NCI-H2196 (cell line): Measurements from ENCODE around the gene FOXD1.
A peak's percentile ranks its signal among the peaks of the same experiment; 100 is the strongest.
"Not testable (repeated sequence)": the region's sequence is repeated elsewhere in the genome, so short reads cannot be mapped to it uniquely, and the experiment has no call there.

Experiments
- DNase-seq: peaks from one replicate; lab custom pipeline; 2025; ENCODE audit not compliant: unreplicated experiment; lab: John Stamatoyannopoulos, UW

Gene FOXD1

DNA sequence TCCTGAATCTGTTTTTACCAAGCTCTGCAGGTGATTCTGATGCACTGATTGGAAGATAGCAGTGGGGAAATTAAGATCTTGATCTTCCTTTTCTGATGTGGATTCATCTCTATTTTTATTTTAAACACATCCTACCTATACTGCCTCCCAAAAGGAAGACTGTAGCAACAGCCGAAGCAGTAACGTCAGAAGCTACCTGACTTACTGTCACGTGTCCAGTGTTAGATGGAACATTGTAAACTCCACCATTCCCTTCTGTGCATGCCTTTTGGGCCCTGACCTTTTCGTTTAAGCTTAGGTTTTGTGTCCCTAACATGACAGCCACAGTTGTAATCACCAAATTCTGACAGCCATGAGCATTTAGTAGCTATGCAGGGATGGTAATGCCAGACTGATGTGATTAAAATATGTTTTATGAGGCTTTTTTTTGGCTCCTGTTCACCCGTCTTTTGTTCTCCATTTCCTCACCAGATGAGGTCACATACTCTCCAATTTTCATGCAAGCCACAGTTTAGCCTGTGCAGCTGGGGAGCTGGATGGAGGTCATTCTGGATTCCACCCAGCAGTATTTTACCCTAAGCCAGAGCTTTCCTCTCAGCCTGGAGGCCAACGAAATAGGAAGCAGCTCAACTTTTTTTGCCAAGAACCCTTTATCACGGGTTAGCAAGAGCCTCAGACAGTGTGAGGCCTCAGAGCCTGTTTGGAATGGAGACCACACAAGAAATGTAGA, 15.6 kb upstream of the FOXD1 start:
- DNase-seq, result peak; percentile 19

DNA sequence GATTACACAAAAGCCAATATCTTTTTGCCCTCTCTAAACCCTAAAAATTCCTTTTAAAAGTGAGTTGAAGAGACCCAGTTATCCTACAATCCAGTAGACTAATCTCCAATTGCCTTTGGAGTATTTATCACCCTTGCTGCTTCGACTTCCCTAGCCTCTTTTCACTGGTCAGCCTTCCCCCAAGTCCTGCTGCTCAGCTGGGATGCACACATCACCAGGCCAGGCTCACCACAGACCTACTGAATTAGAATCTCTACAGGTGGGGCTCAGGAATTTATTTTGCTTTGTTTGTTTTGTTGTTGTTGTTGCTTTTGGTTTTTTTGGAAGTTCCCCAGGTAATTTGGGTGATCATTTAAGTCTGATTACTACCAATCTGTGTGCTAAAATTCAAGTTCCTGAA, 11.6 kb upstream of the FOXD1 start:
- no peak for DNase-seq

DNA sequence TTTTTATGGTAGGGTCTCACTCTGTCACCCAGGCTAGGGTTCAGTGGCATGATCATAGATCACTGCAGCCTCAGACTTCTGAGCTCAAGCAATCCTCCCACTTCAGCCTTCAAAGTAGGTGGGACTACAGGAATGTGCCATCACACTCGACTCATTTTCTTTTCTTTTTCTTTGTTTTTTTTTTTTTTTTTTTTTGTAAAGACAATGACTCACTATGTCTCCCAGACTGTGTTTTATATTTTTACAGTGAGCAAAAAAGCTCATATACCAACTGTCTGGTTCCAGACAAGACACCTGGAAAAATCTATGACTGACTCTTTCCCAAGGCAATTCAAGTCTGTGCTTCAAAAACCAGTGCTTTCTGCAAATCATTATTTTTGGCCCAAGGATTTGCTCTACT, 10.8 kb upstream of the FOXD1 start:
- no peak for DNase-seq

DNA sequence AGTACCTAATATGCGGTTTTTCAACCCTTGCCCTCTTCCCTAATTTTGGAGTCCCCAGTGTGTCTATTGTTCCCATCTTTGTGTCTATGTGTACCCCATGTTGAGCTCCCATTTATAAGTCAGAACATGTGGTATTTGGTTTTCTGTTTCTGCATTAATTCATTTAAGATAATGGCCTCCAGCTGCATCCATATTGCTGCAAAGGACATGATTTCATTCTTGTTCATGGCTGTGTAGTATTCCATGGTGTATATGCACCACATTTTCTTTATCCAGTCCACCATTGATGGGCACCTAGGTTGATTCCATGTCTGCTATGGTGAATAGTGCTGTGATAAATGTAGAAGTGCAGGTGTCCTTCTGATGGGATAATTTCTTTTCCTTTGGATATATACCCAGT, 7.9 kb upstream of the FOXD1 start:
- DNase-seq, result not testable (repeated sequence)

DNA sequence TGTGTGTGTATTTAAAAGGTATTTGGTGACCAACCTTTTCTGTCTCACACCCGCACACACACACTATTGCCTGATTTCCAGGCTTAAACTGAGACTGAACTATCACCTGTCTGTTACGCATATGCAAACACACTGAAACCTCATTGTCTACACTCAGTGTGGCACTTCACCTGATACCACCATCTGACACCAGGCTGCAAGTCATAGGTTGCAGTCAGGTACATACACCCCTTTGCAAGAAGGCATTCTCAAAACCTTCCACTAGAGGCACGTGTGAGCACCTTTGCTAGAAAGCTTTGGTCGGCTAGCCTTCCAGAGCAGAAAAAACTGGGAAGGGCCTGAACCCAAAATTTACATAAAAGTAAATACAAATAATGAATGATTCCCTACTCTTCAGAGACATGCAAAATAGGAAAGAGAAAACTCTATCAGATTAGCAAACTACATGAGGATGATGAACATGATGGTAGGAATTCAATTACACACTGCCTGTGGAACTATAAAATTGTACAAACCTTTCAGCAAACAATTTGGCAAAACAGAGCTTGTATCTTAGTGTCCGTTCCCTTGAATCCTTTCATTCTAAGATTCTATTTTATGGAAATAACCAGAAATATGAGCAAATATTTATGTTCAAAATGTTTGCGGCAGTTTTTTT, 5.9 kb upstream of the FOXD1 start:
- peak; percentile 67 for DNase-seq

DNA sequence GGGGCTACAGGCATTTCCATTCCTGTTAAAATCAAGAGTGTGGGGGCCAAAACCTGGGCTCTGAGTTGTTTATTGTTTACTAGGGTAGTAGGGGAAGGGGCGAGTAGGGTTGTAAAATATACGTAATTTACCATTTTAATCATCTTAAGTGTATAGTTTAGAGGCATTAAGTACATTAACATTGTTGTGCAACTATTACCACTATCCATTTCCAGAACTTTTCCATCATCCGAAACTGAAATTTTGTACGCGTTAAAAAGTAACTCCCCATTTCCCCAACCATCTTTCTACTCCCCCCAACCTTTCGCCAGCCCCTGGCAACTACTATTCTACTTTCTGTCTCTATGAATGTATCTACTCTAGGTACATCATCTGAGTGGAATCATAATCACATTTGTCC, 3.6 kb upstream of the FOXD1 start:
- no peak for DNase-seq

DNA sequence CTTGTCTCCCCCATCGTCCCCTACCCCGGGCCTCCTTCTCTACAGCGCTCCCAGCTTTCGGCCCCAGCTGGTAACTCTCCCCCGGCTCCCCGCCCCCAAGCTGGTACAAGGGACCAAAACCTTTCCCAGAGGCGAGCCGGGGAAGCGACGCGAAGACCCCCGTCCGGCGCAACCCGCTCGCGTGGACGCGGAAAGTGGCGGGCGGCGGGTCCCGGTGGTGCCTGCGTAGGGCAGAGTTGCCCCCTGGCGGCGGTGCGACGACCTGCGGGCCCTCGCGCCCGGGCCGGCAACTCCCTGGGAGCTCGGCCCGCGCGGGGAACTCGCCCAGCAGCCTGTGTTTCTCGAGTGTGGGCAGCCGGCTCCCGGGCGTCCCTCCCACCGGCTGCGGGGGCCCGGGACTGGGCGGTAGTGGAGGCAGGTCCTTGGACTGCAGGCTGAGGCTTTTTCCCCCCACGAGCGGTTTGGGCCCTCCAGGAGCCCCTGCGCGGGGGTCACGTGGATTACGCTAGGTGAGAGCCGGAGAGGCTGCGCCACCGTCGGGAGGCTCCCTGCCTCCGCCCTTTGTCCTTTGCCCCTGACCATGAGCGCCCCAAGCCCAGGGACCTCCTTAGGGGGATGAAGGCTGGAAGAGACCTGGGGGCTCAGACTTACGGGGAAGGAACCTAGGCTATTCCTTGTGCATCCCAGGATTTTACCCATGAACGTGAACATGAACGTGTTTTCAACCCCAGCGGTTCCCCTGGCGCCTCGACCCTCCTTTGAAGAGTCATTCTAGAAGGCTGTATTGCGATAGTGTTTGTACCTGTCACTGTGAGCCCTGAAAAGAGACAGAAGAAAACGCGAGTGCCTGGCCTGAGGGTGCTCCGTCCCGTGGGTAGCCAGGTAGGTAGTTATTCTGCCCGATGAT, 2.9 kb upstream of the FOXD1 start:
- DNase-seq, result no peak

DNA sequence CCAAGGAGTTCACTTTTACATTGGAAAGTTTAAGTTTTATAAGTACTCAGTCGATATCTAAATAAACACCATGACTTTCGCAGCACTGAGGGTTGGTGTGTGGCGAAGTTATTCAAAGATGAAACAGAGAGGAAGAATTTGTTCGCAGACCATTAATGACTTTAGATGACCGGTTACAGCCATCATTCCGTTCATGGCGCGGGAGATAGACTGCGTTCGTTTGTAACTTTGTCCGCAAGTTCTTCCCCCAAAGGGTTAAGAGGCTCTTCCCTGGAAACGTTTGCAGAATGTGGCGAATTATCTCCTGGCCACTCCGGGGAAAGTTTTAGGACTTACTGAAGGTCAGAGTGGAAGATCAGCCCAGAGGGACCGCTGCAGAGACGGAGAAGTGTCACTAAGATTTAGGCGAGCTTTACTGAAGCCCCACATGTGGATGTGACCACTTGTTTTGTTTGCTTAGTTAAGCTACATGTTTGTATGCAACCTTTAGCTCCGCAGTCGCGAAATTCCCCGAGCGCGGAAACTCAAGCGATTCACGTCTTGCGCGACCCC, 2.2 kb upstream of the FOXD1 start:
- no peak for DNase-seq

DNA sequence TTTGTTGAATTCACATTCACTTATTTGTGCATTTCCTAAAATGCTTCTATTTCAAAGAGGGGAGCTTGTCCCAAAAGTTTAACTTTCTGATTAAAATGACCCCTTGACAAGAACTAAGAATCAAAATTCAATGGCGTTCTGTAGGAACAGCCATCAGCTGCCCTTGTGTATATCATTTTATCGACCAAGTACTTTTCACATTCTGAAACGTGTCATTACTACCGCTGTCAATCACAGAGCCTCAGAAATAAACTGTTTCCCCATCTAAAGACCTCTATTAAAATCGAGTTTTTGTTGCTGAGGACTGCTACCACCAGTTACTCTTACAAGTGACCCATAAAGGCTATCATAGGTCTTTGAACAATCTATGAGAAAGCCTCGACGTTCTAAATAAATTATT, 1.6 kb upstream of the FOXD1 start:
- no peak for DNase-seq

DNA sequence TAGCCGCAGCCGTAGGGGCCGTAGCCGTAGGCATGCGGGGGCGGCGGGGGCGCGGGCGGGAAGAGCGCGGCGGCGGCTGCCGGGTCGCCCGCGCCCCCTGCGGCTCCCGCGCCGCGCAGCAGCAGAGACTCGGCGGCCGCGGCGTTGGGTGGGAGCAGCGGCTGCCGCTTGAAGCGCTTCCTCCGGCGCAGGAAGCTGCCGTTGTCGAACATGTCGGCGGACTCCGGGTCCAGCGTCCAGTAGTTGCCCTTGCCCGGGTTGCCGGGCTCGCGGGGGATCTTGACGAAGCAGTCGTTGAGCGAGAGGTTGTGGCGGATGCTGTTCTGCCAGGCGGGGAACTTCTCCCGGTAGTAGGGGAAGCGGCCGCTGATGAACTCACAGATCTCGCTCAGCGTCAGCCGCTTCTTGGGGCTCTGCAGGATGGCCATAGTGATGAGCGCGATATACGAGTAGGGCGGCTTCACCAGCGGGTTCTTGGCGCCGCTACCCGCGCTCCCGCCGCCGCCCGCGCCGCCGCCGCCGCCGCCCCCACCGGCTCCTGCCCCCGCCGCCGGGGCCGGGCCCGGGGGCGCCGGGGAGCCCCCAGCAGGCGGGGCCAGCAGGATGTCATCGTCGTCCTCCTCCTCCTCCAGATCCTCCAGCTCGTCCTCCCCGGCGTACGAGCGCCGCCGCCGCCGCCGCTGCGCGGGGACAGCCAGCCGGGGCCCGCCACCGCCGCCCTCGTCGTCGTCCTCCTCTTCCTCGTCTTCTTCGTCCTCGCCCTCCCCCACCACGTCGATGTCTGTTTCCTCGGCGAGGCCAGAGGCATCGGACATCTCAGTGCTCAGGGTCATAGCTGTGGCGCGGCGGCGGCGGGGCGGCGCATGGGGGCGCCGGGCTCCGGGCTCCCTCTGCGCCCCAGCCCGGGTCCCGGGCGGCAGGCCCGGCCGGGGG, 781 bp downstream of the FOXD1 start:
- DNase-seq, result no peak

DNA sequence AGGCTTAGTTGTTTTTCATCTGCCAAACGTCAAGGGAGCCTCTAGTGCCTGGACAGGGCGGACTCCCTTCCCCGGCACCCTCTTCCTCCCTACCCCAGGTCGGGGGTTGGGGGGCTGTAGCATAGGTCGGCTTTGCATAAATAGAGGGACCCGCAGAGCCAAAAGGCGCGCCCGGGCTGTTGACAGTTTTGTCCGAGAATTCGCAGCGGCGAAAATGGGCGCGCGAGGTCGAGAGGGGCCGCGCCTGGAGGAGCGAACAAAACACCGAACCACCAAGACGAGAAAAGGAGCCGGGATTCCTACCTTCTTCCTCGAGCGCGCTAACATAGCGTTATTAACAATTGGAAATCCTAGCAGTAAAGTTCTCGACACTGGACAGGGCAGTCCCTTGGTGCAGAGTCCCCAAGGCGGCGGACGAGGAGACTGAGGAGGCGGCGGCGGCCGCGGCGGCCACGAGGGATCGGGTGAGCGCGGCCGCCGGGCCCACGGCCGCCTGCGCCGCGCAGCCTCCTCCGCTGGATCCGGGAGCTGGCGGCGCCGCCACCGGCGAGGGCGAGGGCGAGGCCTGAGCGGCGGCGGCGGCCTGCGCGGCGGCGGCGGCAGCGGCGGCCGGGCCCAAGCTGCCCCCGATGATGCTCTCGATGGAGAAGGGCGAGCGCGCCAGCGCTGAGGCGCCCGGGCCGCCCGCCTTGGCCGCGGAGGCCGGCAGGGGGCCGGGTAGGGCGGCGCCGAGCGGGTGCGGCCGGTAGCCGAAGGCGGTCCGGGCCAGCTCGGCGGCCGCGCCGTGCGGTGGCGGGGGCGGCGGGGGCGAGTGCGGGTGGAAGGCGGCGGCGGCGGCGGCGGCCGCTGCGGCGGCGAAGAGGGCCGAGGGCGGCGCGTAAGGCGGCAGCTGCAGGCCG, 1.7 kb downstream of the FOXD1 start:
- no peak for DNase-seq

DNA sequence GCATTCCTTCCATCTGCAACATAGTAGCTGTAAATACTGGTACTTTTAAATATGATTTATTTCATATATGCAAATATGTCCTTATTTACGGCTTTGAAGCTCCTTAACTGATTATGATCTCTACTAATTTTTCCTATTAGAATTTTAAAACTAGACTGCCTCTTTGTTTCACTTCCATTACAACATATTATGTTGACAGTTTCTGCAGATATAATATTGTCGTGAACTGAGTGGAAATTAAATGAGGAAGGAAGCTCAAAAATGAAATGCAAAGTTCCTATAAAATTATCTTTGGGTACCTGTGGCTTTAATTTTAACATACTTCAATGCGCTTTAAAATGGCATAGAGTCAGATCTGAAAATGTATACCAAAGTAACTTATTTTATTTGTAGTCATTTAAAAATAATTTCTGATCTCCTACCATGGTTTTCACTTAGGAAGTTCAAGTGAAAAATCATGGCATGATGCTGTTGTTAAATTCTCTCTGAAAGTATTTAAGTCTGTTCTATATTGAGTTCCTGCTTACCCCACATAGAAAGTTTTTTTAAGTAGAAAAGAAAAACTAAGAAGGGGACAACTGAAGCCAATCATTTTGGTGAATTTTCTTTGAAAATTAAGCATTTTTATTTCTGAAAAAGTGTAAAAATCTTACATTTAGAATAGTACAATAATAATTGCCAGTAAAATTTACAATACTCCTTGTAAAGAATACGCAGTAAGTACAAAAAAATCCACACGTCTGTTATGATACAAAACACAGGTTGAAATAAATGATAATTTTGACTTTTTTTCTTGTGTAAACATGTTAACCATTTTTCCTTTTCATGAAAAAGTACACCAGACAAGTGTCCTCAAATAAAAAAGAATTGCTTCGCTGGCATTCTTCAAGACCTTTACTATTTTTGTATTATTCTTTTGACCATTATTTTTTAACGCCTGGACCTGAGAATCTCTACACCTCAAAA, 2.6 kb downstream of the FOXD1 start:
- DNase-seq, result no peak

DNA sequence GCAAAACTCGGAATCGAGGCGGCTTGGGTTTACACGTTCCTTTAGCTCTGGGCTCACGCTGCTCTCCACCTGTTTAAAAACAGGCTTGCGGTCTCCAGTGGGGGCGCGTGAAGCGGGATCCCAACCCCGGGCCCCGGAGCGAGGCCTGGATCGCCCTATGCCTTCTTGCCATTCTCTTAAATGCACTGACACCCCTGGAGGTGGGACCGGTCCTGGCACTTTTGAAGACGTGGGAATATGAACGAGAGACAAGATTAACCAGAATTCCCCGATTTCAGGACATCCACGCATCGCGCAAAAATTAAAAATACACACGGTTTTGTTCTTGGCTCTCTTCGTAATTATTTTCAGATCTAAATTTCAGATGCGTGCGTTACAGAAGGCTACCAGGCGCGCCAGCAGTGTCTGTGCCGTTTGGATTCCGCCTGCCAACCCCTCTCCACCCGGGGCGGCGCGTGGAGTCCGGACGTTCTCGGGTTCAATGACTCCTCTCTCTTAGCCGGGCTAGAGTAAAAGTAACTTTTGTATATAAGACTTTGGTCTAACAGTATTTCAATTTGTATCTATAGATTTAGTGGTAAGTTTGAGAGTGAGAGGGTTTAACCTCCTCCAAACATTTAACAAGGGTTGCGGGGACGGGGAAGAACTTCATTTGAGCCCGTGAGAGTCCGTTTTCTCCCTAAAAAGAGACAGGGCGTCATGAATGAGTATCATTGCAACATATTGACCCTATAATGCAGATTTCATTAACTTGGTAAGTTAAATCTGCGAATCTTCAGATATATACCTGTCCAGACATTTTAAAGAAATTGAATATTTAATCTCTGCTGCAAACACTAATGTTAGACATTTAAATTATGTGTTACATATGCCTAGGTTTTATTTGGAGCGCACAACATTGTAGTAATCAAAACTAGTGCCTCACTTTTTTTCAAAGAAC, 3.8 kb downstream of the FOXD1 start:
- DNase-seq, result no peak

DNA sequence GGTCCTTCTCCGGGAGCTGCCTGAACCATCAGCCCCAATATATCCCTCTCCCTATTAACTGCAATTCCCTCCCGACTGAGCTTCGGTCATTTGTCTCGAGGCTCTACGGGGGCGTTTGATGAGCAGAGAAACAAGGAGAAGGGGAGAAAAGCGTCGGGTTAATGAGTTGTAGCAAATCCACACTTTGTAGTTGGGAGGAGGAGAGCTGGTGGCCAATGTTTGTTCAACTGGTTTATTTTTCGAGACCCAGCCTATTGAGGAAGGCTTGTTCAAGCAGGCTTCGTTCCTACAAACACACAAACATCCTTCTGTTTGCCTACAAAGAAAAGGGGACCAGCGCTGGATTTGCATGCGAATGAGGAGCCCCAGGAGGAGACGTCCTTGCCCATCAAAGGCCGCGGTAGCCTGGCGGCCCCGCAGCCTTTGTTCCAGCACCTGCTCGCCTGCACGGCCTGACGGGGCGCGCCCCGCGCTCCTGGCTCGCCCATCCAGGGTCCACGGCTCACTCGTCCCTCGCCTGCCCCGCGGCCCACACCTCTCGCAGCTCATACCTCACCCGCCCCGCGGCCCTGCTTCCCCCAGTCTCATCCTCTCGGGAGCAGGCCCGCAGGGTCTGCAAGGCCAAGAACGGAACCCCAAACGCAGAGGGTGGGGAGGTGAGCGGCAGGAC, 4.6 kb downstream of the FOXD1 start:
- no peak for DNase-seq

DNA sequence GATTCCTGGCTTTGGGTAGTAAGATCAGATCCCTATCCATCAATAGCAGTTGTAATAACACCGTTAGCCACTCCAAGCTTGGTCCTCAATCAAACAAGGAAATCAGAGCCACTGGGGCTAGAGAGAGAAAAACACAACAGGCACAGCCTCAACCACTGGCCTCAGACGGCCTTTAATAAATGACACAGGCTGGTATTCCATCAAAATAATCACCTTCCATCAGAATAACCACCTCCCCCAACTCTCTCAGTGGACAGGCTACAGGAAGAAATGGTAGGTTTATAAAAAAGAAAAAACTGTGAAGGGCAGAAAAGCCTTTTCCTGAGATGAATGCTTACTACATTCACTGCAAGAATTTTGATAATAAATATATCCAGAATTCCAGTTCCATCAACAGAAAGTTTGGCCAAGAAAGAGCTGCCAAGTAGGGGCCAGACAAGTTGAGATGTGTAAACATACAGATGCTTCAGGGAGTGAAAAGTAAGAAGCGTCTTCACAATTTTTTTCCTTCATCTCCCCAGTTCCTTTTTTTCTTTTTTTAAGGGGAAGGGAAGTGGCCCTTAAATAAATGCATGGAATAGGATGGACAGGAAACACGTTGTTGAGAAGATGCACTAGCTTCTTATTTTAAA, 5.5 kb downstream of the FOXD1 start:
- DNase-seq, result no peak

DNA sequence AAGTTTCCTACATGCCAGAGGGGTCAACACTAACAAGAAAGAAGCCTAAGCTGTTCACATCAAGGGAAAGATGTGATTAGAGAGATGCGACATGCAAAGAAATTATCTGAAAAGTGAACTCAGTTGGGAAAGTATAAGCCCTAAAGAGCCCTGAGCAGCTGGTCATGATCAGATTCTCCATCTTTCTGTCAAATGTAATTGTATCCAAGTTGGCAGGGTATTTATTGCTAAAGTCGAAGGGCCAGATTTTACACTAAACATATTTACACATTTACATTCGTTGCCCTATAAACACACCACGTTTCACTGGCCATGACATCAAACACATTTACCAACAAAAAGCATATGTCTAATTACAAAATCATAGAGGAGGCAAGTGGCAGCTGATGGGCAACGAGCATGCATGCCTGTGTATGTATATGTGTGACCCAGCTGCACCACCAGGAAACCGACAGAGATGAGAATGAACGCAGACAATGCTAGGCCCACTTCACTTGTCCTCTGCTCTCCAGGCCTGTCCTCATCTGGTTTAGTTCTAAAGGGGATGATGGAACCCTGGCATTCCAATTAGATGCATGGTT, 6.3 kb downstream of the FOXD1 start:
- DNase-seq, result no peak
